IPS DF 4.7 (cell line): ENCODE data around the gene PFDN4.

Experiments used
- DNase-seq: peaks from one replicate; pipeline ENCODE4 v3.0.0-alpha.2; 2013; ENCODE audit warnings: low spot score; ENCODE audit errors: extremely low read depth

PFDN4 gene

GRCh38 chr20:54267483-54268003 lies 59.7 kb downstream of the PFDN4 start:
- DNase-seq: no peak

- DNase-seq: no peak
These were observed 61.1 kb downstream of the PFDN4 start for GRCh38 chr20:54268941-54269340.
